Measurements from ENCODE around the gene KAZALD1. TPM values are rescaled to one million over a fixed set of nuclear protein-coding genes. Genes with fewer than 3 reads are reported as not detected.

Gene KAZALD1
- total RNA-seq, 4 donors from 2014 or later = 2.2 to 6.1 (median 2.7) TPM

GRCh38 chr10:101090597-101090996, 28.8 kb downstream of the KAZALD1 start:
- intact Hi-C loops (cut with DNase I; ENCODE audit: low total_unique reads) = no loop called here
- no peak for DNase-seq (ENCODE audit: low spot score in 2 of 2)
- TF ChIP-seq POLR2A (IDR thresholded peaks at IDR 0.05) (no peak), CTCF (IDR thresholded peaks at IDR 0.05) (no peak)
- 78 to 89% methylated on average over 5 of the region's 5 CpGs for WGBS, 2 donors
- H3K4me3 ChIP-seq (ENCODE audit: low read depth, poor library complexity, severe bottlenecking) = no peak overlapping the region

GRCh38 chr10:101091546-101092290, 29.9 kb downstream of the KAZALD1 start:
- no peak overlapping the region for H3K4me3 ChIP-seq (ENCODE audit: low read depth, poor library complexity, severe bottlenecking)
- intact Hi-C loops (cut with DNase I; ENCODE audit: low total_unique reads) = no loop called here
- DNase-seq (ENCODE audit: low spot score in 2 of 2) = no peak
- TF ChIP-seq CTCF (IDR thresholded peaks at IDR 0.05) (no peak), POLR2A (IDR thresholded peaks at IDR 0.05) (no peak)
- WGBS, 2 donors = 58 to 62% methylated on average over 12 of the region's 12 CpGs

GRCh38 chr10:101092881-101093354, 31.1 kb downstream of the KAZALD1 start:
- no peak overlapping the region for H3K4me3 ChIP-seq (ENCODE audit: low read depth, poor library complexity, severe bottlenecking)
- 43 to 53% methylated on average over 9 of the region's 9 CpGs for WGBS, 2 donors
- no peak for TF ChIP-seq POLR2A (IDR thresholded peaks at IDR 0.05)
- TF ChIP-seq CTCF (IDR thresholded peaks at IDR 0.05) = no peak
- DNase-seq (ENCODE audit: low spot score in 2 of 2) = no peak
- intact Hi-C loops (cut with DNase I; ENCODE audit: low total_unique reads) = no loop called here

GRCh38 chr10:101094121-101094879, 32.5 kb downstream of the KAZALD1 start:
- H3K4me3 ChIP-seq (ENCODE audit: low read depth, poor library complexity, severe bottlenecking) = no peak overlapping the region
- WGBS, 2 donors = 63 to 66% methylated on average over 13 to 14 of the region's 14 CpGs
- intact Hi-C loops (cut with DNase I; ENCODE audit: low total_unique reads) = no loop called here
- no peak for DNase-seq (ENCODE audit: low spot score in 2 of 2)
- TF ChIP-seq POLR2A (IDR thresholded peaks at IDR 0.05) (no peak), CTCF (IDR thresholded peaks at IDR 0.05) (no peak)

GRCh38 chr10:101095004-101095403, 33.2 kb downstream of the KAZALD1 start:
- DNase-seq (ENCODE audit: low spot score in 2 of 2) = no peak
- WGBS, 2 donors = 55 to 56% methylated on average over 6 of the region's 6 CpGs
- intact Hi-C loops (cut with DNase I; ENCODE audit: low total_unique reads) = loop anchor here (5.0 kb wide), 1 partner anchor 47 kb away; no protein-coding TSS in a partner anchor
- H3K4me3 ChIP-seq (ENCODE audit: low read depth, poor library complexity, severe bottlenecking) = no peak overlapping the region
- TF ChIP-seq POLR2A (IDR thresholded peaks at IDR 0.05) (no peak), CTCF (IDR thresholded peaks at IDR 0.05) (no peak)

Data from lower leg skin (tissue), 4 donors.